Activated CD4-positive, alpha-beta T cell treated with anti-CD3 and anti-CD28 coated beads for 48 hours (primary cell): ENCODE results near the gene GPRASP1.
"Not testable (repeated sequence)": the region's sequence is repeated elsewhere in the genome, so short reads cannot be mapped to it uniquely, and the experiment has no call there.

Source experiments
- DNase-seq: peaks from one replicate; pipeline ENCODE4 v3.0.0-alpha.2; 2020

The GPRASP1 gene

DNA sequence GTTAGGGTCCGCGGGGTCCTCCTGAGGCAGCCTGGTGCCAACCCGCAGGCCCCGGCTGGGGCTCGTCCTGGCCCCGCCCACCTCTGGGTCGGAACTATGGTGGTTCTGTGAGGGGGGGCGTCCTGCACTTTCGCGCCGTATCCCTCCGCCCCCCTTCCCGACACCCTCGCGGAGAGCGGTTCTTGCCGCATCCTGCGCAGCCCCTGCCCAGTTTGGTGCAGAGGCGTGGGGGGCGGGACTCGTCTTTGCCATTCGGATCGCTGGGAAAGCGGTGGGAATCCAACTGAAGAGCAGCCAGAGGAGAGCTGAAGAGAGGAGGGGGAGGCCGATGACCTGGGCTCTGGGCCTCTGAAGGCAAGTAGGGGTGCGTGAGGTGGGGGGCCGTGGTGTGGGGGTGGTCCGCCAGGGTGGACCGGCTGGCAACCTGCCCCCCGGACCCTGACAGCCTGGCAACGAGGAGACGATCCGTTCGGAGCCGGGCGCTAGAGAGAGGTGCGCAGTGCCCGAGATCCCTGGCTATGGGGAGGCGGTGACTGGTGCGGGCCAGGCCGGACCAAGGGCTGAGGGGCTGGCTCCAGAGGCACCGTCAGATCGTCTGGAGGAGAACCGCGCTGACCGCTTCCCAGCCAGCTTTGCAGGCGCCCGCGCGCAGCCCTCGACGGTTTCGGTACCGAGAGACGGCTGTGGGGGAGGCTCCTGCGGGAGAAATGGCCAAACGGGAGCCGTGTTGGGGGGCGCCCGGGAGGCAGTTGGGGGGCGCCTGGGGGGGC, at the start of gene GPRASP1:
GPRASP1 (plus strand) TSS at position 242 of the 770 bp plus-strand sequence. CDS start 2,431 bp downstream, outside the sequence.
- DNase-seq = peak; percentile 34

GRCh38 chrX:102604327-102604726, 47.0 kb upstream of the GPRASP1 start:
- no peak for DNase-seq

GRCh38 chrX:102606115-102606514, 45.2 kb upstream of the GPRASP1 start:
- no peak for DNase-seq

DNA sequence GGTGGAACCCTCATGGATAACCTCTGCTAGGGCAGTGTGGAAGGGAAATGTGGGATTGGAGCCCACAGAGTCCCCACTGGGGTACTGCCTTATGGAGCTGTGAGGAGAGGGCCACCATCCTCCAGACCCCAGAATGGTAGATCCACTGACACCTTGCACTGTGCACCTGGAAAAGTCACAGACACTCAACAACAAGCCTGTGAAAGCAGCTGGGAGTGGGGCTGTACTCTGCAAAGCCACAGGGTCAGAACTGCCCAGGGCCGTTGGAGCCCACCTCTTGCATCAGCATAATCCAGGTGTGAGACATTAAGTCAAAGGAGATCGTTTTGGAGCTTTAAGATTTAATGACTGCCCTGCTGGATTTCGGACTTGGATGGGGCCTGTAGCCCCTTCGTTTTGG, 40.4 kb upstream of the GPRASP1 start:
- DNase-seq = no peak

GRCh38 chrX:102624105-102624504, 27.2 kb upstream of the GPRASP1 start:
- DNase-seq = no peak

- no peak for DNase-seq
These were observed 23.6 kb upstream of the GPRASP1 start for GRCh38 chrX:102627640-102628039.

DNA sequence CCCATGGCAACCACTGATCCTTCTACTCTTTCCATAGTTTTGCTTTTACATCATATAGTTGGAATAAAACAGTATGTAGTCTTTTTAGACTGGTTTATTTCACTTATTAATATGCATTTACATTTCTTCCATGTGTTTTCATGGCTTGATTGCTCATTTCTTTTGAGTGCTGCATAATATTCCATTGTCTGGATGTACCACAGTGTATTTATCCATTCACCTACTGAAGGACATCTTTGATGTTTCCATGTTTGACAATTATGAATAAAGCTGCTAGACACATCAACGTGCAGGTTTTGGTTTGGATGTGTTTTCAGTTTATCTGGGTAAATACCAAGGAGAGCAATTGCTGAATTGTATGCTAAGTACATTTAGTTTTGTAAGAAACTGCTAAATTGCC, 13.7 kb upstream of the GPRASP1 start:
- no peak for DNase-seq

DNA sequence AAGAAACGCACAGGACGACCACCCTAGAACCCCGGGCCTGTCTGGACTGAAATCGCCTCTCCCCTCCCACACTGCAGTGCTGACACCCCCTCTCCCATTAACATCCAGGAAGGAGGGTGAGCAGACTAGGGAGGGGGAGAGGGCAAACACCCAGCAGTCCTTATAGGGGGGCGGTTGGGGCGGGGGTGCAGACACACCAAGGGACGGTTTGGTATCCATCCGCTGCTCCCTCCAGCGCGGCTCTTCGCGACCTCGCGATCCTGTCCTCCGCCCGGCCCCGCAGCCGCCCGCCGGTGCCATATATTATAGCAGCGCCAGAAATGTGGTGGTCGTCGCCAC, 411 bp upstream of the GPRASP1 start:
- DNase-seq = no peak

DNA sequence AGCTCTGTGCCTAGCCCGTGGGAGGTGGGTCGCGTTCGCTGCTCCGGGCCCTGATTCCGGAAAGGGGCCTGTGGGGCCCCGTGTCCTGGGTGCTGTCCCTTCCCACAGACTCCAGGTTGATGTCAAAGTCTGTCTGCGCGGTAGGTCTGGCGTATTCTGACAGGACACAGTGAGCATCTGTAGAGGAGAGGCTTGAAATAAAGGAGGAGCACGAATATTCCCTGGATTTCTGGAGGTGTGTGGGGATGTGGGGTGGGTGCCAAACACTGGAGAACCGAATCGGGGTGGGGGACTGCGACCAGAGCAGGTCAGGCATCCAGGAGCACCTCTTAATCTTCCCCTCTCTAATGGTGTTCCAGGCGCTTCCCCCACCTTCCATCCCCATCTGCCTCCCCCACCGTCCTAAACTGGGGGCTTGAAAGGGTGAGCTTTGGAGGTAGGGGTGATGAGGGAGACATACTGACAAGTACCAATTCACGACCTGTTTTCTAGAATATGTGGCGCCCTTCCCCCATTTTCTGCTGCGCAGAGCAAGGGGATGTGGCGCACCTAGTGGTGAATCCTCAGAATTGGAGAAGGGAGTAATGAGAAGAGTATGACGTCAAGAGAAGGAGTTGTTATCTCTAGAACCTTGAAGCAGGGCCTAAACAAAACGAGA, 877 bp downstream of the GPRASP1 start:
- DNase-seq = peak; percentile 62

DNA sequence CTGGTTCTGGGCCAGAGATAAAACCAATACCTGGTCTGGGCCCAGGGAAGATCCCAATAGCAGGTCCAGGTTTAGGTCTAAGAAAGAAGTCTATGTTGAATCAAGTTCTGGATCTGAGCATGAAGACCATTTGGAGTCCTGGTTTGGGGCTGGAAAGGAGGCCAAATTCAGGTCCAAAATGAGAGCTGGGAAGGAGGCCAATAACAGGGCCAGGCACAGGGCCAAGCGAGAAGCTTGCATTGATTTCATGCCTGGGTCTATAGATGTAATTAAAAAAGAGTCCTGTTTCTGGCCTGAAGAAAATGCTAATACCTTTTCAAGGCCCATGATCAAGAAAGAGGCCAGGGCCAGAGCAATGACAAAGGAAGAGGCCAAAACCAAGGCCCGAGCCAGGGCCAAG, 3.4 kb downstream of the GPRASP1 start:
- DNase-seq = no peak

DNA sequence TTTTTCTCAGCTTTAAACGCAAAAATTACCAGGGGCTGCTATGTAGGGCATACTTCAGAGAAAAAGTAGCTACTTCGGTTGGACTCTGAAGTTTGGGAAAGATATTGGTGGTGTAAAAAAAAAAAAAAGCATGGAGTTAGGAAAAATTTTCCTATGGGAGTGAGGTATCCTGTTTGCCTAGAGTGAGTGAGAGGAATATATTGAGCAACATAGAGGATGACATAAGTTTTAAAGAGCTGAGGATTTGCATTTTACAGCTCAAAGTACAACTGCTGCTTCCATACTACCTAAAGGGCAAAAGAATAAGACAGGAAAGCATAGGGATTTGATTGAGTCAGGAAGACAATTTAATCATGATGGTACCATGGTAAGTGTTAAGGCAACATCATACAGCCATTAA, 7.3 kb downstream of the GPRASP1 start:
- DNase-seq = no peak

- DNase-seq = peak; percentile 87
These were observed 8.8 kb downstream of the GPRASP1 start for GRCh38 chrX:102659790-102660757.

GRCh38 chrX:102663820-102664219, 12.5 kb downstream of the GPRASP1 start:
- not testable (repeated sequence) for DNase-seq

- not testable (repeated sequence) for DNase-seq
These were observed 15.8 kb downstream of the GPRASP1 start for GRCh38 chrX:102667034-102667433.

- no peak for DNase-seq
These were observed 18.2 kb downstream of the GPRASP1 start for GRCh38 chrX:102669526-102669925.

- no peak for DNase-seq
These were observed 21.6 kb downstream of the GPRASP1 start for GRCh38 chrX:102672856-102673255.

GRCh38 chrX:102677479-102677878, 26.2 kb downstream of the GPRASP1 start:
- not testable (repeated sequence) for DNase-seq

DNA sequence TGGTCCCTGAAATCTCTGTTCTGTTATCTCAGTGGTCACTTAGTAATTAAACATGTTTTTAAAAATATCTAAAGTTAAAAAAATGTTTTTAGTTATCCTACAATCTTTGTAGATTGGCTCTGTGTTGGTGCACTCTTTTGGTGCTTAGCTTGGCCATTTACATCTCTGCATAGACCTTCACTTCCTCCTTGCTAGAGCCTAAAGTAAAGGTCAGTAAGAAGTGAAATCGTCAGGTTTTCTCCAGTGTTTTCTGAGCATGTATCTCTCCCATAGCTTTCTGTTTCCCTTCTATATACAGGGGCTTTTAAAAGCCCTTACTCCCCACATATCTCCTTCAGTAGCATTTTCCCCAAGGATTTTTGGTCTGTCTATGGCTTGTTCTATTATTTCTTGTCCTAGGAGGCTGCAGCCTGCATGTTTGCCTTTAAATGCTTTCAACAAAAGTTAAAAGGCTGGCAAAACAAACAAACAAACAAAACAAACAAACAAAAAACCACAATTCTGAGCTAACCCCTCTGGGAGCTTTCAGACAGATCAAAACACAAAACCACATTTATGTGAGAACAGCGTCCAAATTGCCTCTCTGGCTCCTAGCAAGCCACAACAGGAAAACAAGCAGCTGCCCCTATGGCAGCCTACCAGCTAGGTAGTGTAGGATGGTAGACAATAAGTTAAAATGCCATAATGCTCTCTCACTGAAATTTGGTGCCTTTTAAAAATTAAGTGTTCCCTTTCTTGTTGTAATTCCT, 33.7 kb downstream of the GPRASP1 start:
- DNase-seq = no peak

- DNase-seq = no peak
These were observed 43.5 kb downstream of the GPRASP1 start for GRCh38 chrX:102694749-102695148.

DNA sequence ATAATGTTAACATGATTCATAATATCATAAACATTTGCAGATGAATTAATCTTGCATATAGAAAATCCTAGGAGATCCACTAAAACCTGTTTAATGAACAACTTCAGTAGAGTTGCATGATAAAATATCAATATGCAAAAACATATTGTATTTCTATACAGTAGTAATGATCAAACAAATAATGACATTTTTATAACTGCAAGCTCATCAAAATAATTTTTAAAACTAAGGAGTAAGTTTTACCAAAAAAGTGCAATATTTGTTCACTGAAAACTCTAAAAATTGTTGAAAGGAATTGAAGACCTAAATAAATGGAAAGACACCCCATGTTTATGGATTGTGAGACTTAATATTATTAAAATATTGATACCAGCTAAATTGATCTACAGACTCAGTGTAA, 45.0 kb downstream of the GPRASP1 start:
- DNase-seq = no peak

DNA sequence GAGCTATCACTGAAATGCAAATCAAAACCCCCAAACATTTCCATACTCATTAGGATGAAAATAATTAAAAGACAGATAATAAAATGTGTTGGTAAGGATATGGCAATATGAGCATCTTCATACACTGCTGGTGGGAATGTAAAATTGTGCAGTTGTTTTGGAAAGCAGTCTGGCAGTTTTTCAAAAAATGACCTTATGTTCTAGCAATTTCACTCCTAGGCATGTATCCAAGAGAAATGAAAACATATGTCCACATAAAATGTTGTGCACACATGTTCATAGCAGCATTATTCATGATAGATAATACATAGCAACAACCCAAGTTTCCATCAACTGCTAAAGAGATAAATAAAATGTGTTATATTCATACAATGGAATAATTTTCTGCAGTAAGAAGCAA, 46.2 kb downstream of the GPRASP1 start:
- DNase-seq = no peak
